Loucy (cell line): ENCODE data around the gene ZIC1.

Experiments used
- EZH2phosphoT487 ChIP-seq: fragments of 200-600 bp; IDR thresholded peaks from 2 replicates; pipeline ENCODE4 v1.6.1; 2018; ENCODE audit warnings: antibody characterized with exemption, mild to moderate bottlenecking, moderate library complexity, borderline replicate concordance
- TF ChIP-seq, protein P1 (sequence below): fragments of 200-600 bp; sonication (generic); conservative IDR thresholded peaks from 2 replicates; pipeline ENCODE4 v1.5.1; 2014; ENCODE audit warnings: mild to moderate bottlenecking, antibody characterized with exemption, low read length

DNA sequence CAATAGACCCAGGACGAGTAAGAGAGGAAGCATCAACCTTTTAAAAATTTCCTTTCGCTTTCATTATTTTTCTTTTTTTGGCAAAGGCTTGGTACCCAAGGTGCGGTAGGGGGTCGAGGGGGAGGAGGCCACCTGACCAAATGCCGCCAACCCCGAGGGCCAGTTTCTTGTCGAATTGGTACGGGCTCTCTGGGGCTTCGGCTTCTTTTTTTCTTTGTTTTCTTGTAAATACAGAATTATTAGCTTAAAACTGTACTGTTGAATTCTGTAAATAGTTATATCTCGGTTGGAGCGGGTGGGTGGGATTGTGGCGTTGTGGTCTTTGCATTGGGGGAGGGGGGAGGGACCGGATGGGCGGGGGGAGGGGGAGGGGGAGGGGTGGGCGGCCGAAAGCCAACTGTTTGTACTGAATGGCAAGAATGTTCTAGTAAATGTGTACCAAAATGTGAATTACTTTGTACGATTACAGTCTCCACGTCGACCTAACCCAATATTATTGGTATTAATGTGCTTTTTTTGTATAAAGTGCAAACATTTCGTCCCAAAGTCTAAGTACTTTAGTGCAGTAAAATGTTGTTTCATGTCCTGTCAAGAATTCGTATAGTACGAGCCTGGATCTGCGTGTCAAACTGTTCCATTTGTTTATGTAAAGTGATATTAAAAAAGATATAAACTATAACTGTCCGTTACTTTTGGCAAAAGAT is 4.7 kb downstream of the ZIC1 start:
- TF ChIP-seq, protein P1, sequence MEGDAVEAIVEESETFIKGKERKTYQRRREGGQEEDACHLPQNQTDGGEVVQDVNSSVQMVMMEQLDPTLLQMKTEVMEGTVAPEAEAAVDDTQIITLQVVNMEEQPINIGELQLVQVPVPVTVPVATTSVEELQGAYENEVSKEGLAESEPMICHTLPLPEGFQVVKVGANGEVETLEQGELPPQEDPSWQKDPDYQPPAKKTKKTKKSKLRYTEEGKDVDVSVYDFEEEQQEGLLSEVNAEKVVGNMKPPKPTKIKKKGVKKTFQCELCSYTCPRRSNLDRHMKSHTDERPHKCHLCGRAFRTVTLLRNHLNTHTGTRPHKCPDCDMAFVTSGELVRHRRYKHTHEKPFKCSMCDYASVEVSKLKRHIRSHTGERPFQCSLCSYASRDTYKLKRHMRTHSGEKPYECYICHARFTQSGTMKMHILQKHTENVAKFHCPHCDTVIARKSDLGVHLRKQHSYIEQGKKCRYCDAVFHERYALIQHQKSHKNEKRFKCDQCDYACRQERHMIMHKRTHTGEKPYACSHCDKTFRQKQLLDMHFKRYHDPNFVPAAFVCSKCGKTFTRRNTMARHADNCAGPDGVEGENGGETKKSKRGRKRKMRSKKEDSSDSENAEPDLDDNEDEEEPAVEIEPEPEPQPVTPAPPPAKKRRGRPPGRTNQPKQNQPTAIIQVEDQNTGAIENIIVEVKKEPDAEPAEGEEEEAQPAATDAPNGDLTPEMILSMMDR, result no peak
- TF ChIP-seq EZH2phosphoT487, result no peak
